Suppressor macrophage treated with lipopolysaccharide for 4 hours (primary cell): ENCODE measurements around the gene CD24.

Source experiments
- DNase-seq: peaks from one replicate; pipeline ENCODE4 v3.0.0-alpha.2; 2020

CD24 gene

DNA sequence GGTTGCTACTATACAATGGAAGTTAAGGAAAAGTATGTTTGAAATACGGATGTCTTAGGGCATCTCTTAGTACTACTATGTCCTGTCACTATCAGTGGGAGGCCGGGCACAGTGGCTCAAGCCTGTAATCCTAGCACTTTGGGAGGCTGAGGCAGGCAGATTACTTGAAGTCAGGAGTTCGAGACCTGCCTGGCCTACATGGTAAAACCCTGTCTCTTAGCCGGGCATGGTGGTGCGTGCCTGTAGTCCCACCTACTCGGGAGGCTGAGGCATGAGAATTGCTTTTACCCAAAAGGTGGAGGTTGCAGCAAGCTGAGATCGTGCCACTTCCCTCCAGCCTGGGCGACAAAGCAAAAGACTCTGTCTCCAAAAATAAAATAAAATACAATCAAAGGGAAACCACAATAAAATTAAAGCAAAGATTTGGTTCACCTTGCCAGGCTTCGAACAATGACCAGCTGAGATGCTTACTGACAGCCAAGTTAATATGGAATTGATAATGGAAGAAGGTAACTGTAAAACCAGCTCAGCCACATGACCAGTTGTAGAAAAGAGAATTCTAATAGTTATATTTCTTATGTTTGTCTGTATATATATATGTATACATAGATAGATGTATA is 6.5 kb downstream of the CD24 start:
- DNase-seq = no peak

DNA sequence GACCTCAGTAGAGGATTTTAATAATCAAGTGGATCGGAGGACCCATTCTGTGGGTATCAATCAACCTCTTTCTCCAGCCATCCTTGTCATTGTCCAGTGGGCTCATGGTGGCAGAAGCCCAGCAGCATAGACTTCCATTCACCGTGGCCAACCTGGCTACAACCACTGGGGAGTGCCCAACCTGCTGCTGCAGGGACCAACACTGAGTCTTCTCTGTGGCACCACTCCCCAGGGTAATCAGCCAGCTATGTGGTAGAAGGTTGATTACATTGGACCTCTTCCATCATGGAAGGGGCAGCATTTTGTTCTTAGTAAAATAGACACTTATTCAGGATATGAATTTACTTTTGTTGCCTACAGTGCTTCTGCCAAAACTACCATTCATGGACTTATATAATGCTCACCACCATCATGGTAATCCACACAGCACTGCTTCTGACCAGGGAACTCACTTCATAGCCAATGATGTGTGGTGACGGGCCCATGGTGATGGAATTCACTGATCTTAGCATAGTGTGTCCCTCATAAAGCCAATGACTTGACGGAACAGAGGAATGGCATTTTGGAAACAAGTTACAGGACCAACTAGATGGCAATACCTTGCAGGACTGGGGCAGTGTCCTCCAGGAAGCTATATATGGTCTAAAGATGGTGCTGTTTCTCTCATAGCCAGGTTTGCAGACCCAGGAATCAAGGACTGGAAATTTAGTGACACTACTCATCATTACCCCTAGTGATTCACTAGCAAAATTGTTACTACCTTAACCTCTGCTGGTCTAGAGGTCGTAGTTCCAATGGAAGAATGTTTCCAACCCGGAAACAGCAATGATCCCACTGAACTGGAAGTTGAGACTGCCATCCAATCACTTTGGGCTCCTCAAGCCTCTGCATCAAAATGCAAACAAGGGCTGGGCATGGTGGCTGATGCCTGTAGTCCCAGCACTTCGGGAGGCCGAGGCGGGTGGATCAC is 7.6 kb downstream of the CD24 start:
- DNase-seq = no peak

DNA sequence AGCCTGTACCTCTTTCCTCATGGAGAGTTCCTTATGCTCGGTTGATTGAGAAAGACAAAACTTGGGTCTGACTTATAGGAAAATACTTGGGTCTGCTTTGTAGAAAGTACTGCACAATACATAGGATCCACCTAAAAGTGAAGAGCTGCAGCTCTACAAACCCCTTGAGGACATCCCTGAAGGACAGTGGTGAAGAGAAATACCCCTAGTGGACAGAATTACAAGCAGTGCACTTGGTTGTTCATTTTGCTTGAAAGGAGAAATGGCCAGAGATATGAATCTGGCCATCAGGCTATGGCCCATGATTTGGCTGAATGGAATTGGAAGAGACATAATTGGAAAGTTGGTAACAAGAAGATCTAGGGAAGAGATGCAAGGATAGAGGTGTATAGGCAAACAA is 8.3 kb downstream of the CD24 start:
- DNase-seq = no peak

DNA sequence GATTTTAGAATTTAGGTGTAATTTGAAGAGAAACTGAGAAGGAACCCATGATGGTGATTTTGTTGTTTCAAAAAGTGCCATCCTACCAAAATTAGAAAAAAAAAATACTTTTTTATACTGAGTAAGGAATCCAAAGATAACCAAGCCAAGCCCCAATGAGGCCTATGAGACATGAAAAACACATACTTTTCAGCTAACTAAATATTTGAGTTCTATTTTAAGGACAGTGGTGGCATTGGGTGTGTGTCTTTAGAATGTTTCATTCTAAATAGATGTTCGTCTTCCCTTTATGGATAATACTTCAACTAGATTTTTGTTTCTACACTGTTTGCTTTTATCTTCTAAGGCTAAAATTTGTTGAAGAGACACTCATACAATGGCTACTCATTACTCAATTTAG is 9.6 kb downstream of the CD24 start:
- no peak for DNase-seq

DNA sequence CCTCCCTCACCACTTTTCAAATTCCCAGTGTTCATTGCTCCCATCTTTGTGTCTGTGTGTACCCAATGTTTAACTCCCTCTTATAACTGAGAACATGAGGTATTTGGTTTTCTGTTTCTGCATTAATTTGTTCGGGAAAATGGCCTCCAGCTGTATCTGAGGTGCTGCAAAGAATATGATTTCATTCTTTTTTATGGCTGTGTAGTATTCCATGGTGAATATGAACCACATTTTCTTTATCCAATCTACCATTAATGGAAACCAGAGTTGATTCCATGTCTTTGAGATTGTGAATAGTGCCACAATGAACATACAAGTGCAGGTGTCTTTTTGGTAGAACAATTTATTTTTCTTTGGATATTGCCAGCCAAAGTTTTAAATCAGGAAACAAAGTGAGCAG is 10.4 kb downstream of the CD24 start:
- DNase-seq = no peak

DNA sequence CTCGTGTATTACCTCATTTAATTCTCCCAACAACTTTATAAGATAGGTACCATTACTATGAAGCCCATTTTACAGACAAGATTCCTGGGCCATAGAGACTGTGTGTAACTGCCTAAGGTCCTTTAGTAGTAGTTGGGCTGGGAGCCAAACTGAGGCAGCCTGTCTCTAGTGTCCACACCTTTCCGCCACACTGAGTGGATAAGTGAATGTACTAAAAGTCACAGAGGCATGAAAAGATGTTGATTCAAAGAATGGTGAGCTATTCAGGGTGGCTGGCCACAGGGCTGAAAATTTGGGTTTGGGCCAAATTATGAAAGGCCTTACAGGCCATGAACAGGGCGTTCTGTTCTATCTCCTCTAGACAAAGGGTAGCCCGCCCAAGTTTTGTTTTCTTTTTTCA is 11.0 kb downstream of the CD24 start:
- no peak for DNase-seq

DNA sequence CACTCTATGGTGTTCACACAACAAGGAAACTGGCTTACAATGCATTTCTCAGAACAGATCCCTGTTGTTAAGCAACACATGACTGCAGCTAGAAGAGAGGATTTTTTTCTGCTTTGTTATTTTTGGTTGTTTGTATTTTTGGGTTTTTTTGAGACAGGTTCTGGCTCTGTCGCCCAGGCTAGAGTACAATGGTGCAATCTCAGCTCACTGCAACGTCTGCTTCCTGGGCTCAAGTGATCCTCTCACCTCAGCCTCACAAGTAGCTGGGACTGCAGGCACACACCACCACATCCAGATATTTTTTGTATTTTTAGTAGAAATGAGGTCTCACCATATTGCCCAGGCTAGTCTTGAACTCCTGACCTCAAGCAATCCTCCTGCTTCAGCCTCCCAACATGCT is 12.7 kb downstream of the CD24 start:
- no peak for DNase-seq

DNA sequence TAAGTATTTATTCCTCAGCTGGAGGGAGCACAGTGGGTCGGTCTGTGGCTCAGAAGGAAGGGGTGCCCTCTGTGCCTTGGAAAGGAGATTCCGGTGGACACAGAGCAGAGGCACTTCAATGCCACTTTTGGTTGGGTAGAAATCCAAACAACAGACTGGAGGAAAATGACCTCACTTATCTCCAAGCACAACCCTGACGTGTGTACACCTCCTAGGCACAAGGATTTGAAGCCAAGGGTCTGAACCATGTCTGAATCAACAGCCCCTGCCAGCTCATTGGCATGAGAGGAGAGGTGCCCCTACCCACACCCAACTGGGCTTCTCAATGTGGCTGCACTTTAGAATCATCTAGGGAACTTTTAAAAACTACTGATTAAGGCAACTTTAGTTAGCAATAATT is 13.4 kb downstream of the CD24 start:
- DNase-seq = no peak

DNA sequence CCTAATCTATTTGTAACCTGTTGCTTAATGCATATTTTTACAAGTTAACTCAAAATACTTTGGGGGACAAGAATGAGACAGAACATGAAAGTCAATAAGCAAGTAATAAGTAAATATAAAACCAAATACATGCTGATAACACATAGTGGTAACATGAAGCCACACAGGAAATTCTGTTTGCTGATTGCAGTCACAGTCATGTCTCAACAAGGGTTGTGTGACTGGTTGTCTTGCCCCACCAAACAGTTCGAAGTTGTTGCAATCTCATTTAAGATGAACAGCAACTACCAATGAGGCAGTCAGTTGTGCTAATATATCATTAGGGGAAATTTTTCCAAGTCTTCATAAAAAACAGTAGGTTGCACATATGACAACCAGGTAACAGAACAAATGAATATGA is 14.5 kb downstream of the CD24 start:
- no peak for DNase-seq

DNA sequence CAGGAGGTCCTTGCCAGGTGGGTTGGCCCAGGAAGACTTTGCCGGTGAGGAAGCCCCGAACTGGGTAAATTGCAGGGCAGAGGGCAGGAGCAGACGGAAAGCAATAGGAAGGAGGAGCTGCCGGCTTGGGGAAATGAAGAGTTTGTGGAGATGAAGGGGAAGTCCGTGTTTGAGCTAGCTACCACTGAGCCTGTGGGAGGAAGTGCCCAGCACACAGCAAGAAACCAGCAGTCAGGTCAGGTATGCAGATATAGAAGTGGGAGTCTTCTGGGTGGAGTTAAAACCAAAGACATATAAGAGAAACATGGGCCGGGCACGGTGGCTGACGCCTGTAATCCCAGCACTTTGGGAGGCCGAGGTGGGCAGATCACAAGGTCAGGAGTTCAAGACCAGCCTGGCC is 34.7 kb downstream of the CD24 start:
- DNase-seq = peak; percentile 5

DNA sequence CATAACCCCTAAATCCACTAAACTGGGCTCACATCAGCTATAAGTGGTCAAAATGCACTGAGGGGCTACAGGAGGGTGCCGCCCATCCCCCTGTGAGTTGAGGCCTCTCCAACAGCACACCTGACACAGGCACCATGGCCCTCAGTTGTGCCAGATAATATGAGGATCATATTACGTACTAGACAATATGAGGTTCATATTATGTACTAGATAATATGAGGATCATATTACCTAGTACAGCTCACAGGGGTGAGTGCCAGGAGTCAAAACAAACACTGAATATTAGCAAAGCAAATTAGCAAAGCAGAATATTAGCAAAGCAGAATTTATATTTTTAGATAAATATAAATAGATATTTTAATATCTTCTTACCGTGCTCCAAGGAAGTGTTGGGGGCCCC is 35.3 kb downstream of the CD24 start:
- no peak for DNase-seq

DNA sequence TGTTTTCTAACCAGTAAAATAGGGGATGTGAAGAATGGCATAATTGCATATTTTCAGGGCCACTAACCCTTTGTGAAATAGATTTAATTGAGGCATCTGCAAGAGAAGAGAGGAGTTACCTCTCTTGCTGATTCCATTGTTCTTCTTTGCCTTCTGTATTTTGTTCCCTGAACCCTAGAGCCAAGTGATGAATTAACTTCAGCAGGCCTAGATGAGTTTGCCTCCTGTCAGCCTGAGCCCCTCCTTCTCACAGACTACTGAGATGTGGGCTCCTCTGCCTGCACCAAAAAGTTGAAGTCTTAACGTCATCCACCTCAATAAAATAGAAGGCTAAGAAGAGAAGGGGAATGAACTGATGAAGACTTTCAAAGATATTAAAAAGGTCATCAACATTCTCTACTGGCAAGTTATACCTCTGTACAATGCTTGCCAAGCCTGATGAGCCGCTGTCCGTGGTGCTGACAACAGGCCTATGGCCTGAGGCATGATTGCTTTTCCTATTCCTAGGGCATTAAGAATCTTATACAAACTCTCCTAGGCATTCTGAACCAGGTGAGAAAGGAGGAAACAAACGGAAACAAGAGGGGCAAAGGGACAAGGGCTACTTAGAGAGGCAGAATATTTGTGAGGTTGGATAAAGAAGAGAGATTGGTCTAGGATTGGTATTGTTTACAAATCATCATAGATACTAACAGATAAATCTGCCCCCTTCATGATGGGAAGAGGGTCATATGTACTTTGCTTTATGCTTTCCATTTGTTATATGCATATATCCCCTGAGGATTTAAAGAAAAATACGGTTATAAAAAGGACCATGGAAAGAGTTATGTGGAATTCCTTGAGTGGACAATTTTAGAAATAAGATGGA is 46.8 kb downstream of the CD24 start:
- peak; percentile 21 for DNase-seq

DNA sequence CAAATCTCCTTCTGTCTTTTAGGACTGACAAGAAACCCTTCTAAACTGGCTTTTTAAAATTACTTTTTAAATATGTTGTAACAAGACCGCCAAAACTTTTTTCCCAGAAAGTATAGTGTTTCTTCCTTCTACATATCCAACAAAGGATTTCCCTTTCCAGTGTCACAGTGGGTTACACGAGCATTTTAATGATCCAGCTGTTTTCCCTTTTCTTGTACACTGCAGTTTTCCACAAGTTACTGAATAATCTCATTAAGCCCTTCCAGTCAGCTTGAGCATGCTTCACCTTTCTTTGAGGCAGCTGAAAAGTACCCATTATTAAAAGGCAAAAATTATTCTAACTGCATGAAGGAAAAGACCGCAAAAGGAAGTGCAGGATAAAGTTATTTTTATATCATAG is 48.6 kb downstream of the CD24 start:
- no peak for DNase-seq

DNA sequence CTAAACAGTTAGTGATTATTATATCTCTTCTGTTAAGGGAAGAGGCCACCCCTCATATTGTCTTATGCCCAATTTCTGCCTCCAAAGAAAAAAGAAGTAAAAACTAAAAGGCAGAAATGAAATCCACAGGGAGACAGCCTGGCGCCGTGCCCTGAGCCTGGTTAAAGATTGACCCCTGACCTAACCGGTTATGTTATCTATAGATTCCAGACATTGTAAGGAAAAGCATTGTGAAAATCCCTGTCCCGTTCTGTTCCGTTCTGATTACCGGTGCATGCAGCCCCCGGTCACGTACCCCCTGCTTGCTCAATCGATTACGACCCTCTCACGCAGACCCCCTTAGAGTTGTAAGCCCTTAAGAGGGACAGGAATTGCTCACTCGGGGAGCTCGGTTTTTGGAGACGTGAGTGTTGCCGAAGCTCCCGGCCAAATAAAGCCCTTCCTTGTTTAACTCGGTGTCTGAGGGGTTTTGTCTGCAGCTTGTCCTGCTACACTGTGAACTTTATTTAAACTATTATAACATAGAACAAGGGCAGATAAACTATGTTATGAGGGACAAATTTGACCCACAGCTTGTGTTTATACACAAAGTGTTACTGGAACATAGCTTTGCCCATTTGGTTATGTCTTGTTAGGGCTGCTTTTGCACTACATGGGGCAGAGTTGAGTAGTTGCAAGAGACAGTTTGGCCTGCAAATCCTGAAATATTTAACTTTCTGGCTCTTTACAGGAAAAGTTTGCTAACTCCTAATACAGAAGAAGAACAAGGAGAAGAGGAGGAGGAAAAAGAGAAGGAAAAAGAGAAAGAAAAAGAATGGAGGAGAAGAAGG is 49.6 kb downstream of the CD24 start:
- DNase-seq = no peak

DNA sequence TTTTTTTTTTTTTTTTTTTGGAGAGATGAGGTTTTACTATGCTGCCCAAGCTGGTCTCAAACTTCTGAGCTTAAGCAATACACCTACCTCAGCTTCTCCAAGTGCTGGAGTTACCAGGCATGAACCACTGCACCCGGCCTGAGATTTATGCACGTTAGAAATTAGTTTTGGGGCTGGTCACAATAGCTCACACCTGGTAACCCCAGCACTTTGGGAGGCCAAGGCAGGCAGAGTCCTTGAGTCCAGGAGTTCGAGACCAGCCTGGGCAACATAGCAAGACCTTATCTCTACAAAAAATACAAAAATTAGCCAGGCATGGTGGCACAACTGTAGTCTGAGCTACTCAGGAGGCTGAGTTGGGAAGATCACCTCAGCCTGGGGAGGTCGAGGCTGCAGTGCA is 51.9 kb downstream of the CD24 start:
- no peak for DNase-seq
